Muscle layer of colon (tissue), 2 donors: ENCODE measurements around the gene ZMAT3.

Source experiments
- H3K27ac ChIP-seq: one replicate; pipeline ENCODE4 v1.7.0; 2013; ENCODE audit warnings: low read depth, mild to moderate bottlenecking, low read length, moderate library complexity
- H3K27me3 ChIP-seq, 2 donors: one replicate each; pipeline ENCODE4 v1.7.0; 2013; ENCODE audit warnings: low read length in 2 of 2, mild to moderate bottlenecking in 2 of 2; ENCODE audit not compliant: insufficient read depth in 2 of 2, control insufficient read depth in 1 of 2
- H3K36me3 ChIP-seq: one replicate; pipeline ENCODE4 v1.7.0; 2013; ENCODE audit warnings: mild to moderate bottlenecking, low read length; ENCODE audit not compliant: insufficient read depth
- H3K4me1 ChIP-seq: one replicate; pipeline ENCODE4 v1.7.0; 2013; ENCODE audit warnings: mild to moderate bottlenecking, low read length; ENCODE audit not compliant: insufficient read depth
- H3K4me3 ChIP-seq, 2 donors: one replicate each; pipeline ENCODE4 v1.7.0; 2013; ENCODE audit warnings: low read length in 2 of 2, low read depth in 1 of 2, mild to moderate bottlenecking in 1 of 2, moderate library complexity in 1 of 2
- H3K9ac ChIP-seq: one replicate; pipeline ENCODE4 v1.7.0; 2013; ENCODE audit warnings: low read length
- H3K9me3 ChIP-seq: one replicate; pipeline ENCODE4 v1.7.0; 2013; ENCODE audit warnings: mild to moderate bottlenecking, low read length
- donor health status: abdominal sarcoma.
- donor health status: Adenocarcinoma of cecum.

ZMAT3 gene

DNA sequence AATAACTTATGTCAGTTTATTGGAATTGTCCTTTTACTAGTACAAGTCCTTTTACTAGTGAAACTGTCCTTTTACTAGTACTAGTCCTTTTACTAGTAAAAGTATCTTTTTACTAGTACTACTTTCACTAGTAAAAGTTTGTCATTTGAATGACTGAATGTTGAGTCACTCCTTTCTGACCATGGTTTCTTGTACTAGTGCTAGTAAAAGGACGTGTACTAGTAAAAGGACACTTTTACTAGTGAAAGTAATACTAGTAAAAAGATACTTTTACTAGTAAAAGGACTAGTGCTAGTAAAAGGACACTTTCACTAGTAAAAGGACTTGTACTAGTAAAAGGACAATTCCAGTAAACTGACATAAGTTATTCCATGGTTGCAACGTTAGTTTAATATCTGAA lies 96.3 kb downstream of the ZMAT3 start:
- H3K4me3 ChIP-seq, result no peak overlapping the region
- no peak overlapping the region for H3K9ac ChIP-seq
- H3K27ac ChIP-seq, result no peak overlapping the region
- no peaks in the 10 kb centered on the region for H3K9me3 ChIP-seq
- no peaks in the 10 kb centered on the region for H3K36me3 ChIP-seq
- H3K27me3 ChIP-seq, result no peaks in the 10 kb centered on the region
- H3K4me1 ChIP-seq, result no peaks in the 10 kb centered on the region

DNA sequence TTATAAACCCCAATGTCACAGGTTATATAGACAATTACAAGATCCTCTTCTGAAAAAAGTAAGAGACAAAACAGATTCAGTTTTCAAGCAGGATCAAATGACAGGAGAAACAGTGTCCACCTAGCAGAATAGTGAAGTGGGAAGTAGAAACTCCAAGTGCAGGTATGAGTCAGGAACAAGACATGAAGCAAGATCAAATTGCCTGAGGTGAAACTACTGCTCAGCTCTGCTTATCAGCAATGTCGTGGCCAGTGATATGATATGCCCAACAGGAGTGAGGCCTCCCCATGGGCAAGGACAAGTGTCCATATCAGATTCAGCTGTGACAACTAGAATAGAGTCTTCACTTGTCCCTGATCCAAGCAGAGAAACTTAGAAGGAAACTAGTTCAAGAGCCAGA lies 100.0 kb downstream of the ZMAT3 start:
- H3K9ac ChIP-seq, result no peak overlapping the region
- no peaks in the 10 kb centered on the region for H3K27me3 ChIP-seq
- no peaks in the 10 kb centered on the region for H3K9me3 ChIP-seq
- no peak overlapping the region for H3K4me3 ChIP-seq
- H3K36me3 ChIP-seq, result no peaks in the 10 kb centered on the region
- peaks cover 3% of the 10 kb centered on the region for H3K4me1 ChIP-seq
- no peak overlapping the region for H3K27ac ChIP-seq

DNA sequence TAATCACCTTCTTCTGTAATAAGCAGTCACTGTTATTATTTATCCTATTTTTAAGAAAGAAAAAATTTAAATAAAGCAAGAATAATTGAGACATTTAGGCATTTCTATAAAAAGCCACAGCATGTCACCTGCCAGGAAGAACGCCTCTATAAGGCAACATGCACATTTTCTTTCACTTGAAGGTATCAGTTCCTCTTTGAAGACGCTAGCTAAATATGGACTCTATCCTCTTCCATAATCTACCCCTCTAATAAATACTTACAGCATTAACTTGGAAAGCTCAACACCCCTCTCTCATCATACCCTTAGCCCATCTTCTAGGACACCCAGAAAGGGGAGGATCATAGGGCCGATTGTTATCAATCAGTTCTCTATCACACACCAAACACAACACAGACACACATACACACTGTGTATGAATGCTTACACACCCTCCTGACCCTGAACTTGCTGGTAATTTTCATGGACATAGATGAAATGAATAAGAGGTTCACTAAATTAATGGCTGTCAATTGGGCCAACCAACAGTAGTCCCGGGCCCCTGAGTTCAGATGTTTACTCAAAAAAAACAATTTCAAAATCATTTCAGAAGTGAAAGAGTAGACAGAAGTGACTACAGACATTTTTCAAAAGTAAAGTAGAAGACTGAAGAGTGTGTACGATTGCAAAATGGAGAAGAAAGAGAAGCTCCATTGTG lies 102.5 kb downstream of the ZMAT3 start:
- Histone ChIP-seq H3K4me3 (no peak overlapping the region), H3K36me3 (no peaks in the 10 kb centered on the region), H3K4me1 (peaks cover 3% of the 10 kb centered on the region), H3K9ac (no peak overlapping the region), H3K27ac (no peak overlapping the region), H3K27me3 (no peaks in the 10 kb centered on the region), H3K9me3 (no peaks in the 10 kb centered on the region)
